GM12892 (cell line): ENCODE data around the gene WDR6.
"Not testable (repeated sequence)": the region's sequence is repeated elsewhere in the genome, so short reads cannot be mapped to it uniquely, and the experiment has no call there.

Experiments used
- DNase-seq: peaks from one replicate; pipeline ENCODE4 v3.0.0; 2011; ENCODE audit not compliant: insufficient read length
- FAIRE-seq: peaks from 2 replicates; lab custom pipeline; 2011; peaks lifted over from hg19 to GRCh38; lab: Jason Lieb, UNC
- POLR2A ChIP-seq: IDR thresholded peaks from 2 replicates; pipeline ENCODE4 v1.6.1; 2011; ENCODE audit warnings: low read depth, low read length, control low read depth
- POLR2AphosphoS5 ChIP-seq: IDR thresholded peaks from 2 replicates; pipeline ENCODE4 v1.6.1; 2011; ENCODE audit warnings: low read depth, low read length, control low read depth
- TAF1 ChIP-seq: IDR thresholded peaks from 2 replicates; pipeline ENCODE4 v1.6.1; 2011; ENCODE audit warnings: low read depth, mild to moderate bottlenecking, control low read depth, low read length, borderline replicate concordance

The WDR6 gene

DNA sequence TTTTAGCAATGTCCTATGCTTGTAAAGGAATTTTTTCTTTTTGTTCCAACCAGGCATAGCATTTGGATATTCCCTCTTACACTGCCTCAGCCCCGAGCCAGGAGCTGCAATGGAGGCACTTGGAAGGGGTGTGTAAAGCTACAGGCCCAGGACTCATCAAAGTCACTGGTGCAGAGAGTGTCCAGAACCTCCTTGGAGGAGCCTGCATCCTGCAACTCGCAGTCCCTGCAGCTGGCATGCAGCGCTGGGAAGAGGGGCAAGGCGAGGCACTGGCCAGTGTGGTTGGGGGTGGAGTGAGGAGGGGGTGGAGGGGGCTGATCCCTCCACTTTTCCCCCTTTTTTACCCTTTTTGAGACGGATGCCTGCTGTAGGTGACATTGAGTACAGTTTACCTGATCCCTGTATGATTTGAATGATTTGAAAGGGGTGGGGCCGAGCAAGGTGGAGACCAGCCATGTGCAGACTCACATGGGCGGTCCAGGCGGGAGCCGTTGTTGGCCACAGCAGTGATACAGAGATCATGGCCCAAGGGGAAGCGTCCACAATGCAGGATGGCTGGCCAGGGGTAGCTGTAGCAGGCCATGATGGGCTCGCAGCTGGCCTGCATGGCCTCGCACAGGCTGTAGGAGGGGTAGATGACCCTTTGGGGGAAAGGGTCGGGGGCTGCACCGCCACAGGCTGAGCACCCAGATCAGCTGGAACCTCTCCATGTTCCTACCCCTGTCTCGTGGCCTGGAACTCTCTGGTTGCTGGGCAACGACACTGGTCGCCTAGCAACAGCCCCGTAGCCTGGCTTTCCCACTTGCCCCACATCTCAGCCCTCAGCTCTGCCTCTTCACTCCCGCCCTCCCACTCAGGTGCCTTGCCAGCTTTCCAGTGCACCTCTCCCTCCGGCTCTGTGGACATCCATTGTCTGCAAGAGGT, 9.2 kb upstream of the WDR6 start:
- no peak for DNase-seq
- FAIRE-seq = no peak
- 0 out of 2 replicates have a peak, but pooled peaks have one; percentile 17 for TF ChIP-seq POLR2A
- TF ChIP-seq POLR2AphosphoS5 = no peak

GRCh38 chr3:48999085-48999858, 7.9 kb upstream of the WDR6 start:
- TF ChIP-seq POLR2A (no peak), TAF1 (no peak), POLR2AphosphoS5 (no peak)
- DNase-seq = no peak
- no peak for FAIRE-seq

- TF ChIP-seq POLR2AphosphoS5 (no peak), POLR2A (peak; percentile 18; the same call in 1 of the 2 replicates), TAF1 (no peak)
- FAIRE-seq = no peak
- DNase-seq = no peak
Measured at GRCh38 chr3:49001155-49001554, 6.0 kb upstream of the WDR6 start.

- TF ChIP-seq POLR2AphosphoS5 (no peak), POLR2A (no peak), TAF1 (no peak)
- no peak for DNase-seq
- no peak for FAIRE-seq
Measured at GRCh38 chr3:49004352-49005302, 2.6 kb upstream of the WDR6 start.

GRCh38 chr3:49005303-49005680, 1.9 kb upstream of the WDR6 start:
- no peak for TF ChIP-seq TAF1
- DNase-seq (no peak), FAIRE-seq (no peak)

GRCh38 chr3:49005998-49006397, 1.2 kb upstream of the WDR6 start:
- DNase-seq = no peak
- no peak for TF ChIP-seq TAF1
- TF ChIP-seq POLR2A = no peak
- no peak for TF ChIP-seq POLR2AphosphoS5
- no peak for FAIRE-seq

GRCh38 chr3:49006408-49007067, 653 bp upstream of the WDR6 start:
- TF ChIP-seq TAF1 = no peak
- TF ChIP-seq POLR2A = no peak
- TF ChIP-seq POLR2AphosphoS5 = no peak
- no peak for DNase-seq
- peak; percentile 17 for FAIRE-seq

GRCh38 chr3:49007771-49008528, 759 bp downstream of the WDR6 start:
- DNase-seq (peak; percentile 86), FAIRE-seq (peak; percentile 40)
- TF ChIP-seq POLR2A (no peak), POLR2AphosphoS5 (no peak; the same call in 1 of the 2 replicates), TAF1 (no peak)

GRCh38 chr3:49008627-49009026, 1.4 kb downstream of the WDR6 start:
- not testable (repeated sequence) for DNase-seq, FAIRE-seq

DNA sequence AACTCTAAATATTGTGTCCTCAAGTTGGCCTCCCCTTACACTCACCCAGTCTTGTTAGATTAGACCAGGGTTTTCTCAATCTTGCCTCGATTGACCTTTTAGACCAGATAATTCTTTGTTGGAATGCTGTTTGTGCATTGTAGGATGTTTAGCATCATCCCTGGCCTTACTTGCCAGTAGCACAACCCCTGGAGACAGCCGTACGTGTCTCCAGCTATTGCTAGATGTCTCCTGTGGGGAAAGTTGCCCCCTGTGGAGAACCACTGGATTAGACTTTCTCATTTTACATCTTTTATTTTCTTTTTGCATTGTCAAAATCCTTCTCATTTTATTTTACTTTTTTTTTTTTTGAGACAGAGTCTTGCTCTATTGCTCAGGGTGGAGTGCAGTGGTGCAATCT, 2.2 kb downstream of the WDR6 start:
- DNase-seq = no peak
- no peak for FAIRE-seq
- TF ChIP-seq POLR2AphosphoS5 (no peak), TAF1 (no peak), POLR2A (no peak)
